ENCODE measurements around the gene CARMIL3.

CARMIL3 gene

DNA sequence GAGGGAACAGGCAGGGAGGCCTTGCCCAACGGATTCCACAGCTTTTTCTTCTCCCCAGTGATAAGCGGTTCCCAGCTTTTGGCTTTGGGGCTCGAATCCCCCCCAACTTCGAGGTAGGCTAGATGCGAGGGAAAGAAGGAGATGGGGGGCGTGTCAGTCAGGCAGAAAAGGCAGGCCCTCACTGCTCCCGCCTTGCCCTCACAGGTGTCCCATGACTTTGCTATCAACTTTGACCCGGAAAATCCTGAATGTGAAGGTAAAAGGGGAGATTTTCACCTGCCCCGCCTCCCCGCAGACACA lies 24.4 kb downstream of the CARMIL3 start:
- FAIRE-seq (no peak), DNase-seq (ENCODE audit: low spot score) (no peak)

- no peak for FAIRE-seq
- no peak for DNase-seq (ENCODE audit: low spot score)
These were observed 25.3 kb downstream of the CARMIL3 start for GRCh38 chr14:24077086-24077485.

GRCh38 chr14:24078146-24078545 lies 26.3 kb downstream of the CARMIL3 start:
- DNase-seq (ENCODE audit: low spot score) (no peak), FAIRE-seq (no peak)

GRCh38 chr14:24079491-24080141 lies 27.8 kb downstream of the CARMIL3 start:
- DNase-seq (ENCODE audit: low spot score): no peak
- no peak for FAIRE-seq

DNA sequence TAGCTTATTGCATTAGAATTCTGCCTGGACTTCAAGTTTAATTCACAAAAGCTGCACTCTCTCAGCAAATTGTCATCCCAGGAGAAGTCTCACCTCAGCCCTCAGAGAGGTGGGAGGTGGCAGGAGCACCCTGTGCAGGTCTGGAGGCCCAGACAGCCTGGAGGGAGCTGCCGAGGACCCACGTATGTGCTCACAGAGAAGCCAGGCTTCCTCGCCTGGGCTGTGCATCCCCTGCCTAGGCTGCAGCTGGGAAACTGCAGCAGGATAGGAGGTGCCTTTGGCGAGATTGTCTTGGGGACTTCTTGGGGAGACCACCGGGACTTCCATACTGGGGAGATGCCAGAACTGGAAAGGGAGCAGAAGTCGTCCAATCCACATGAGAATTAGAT lies 28.3 kb downstream of the CARMIL3 start:
- DNase-seq (ENCODE audit: low spot score) (no peak), FAIRE-seq (no peak)

GRCh38 chr14:24080888-24081738 lies 29.3 kb downstream of the CARMIL3 start:
- FAIRE-seq (no peak), DNase-seq (ENCODE audit: low spot score) (no peak)

GRCh38 chr14:24081739-24082211 lies 30.0 kb downstream of the CARMIL3 start:
- no peak for FAIRE-seq
- DNase-seq (ENCODE audit: low spot score): no peak

DNA sequence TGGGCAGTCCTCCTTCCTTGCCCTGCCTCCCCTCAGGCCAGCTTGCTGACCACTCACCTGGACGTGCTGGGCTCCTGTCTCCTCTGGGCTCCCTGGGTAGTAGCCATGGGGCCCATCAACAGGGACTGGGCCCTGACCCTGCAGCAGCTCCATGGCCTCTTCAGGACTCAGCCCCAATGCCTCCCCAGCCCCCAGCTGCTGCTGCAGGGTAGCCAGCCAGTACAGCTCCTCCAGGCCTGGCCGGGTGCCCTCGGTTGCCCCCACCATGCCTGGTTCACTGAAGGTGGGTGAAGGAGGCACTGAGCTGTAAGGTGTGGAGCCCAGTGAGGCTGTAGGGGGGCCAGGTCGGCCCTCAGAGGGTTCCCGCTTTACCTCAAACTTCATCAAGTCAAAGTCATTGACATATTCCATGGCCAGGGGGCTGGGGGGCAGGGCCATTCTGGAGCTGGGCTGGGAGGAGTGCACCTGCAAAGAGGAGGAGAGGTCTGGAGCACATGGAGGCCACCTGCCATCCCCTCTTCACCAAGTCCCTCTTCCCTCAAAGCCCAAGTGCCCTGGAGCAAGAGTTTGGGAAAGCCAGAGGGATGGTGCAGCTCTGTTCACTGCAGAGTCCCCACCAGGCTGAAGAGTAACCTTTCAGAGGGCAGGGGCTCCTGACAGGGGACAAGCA lies 30.7 kb downstream of the CARMIL3 start:
- FAIRE-seq: no peak
- DNase-seq (ENCODE audit: low spot score): no peak

DNA sequence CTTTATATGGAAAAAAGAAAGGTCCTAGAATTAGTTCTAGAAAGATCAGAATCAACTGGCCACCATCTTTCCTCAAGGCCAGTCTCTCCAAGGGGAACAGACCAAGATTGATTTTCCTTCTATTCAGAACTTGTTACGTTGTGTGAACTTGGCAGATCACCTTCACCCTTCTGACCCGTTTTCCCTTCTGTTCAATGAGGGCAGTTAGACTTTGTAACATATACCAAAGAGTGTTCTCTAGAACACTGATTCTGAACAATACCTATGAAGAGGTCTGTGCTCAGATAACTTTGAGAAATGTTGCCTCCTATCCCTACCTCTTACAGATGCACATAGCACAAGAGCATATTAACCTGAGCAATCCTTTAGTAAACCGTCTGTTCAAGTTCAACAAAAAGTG lies 31.7 kb downstream of the CARMIL3 start:
- FAIRE-seq: no peak
- DNase-seq (ENCODE audit: low spot score): no peak

DNA sequence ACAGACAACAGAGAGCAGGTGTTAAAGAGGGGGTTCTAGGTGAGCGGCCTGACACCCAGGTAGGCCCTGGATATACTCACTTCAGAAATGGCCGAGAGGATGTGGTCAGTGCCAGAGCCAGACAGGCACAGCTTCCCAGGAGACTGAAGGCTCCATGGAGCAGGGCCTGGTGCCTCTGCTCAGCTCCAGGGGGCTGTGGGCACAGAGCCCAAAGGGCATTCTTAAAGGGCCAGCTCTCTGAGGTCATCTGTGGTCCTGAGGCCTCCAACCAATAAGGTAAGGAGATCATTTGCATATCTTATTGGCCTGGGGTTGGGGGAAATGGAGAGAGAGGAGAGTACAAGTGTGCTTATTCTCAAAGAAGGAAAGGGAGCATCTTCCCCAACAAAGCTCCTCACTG lies 32.6 kb downstream of the CARMIL3 start:
- FAIRE-seq: no peak
- DNase-seq (ENCODE audit: low spot score): no peak

- FAIRE-seq: no peak
These were observed 33.4 kb downstream of the CARMIL3 start for GRCh38 chr14:24085215-24085614.

GRCh38 chr14:24086193-24086955 lies 34.6 kb downstream of the CARMIL3 start:
- no peak for FAIRE-seq

More at GRCh38 chr14:24085215-24085614, 33.4 kb downstream of the CARMIL3 start:
- no peak for DNase-seq (ENCODE audit: low spot score)

DNA sequence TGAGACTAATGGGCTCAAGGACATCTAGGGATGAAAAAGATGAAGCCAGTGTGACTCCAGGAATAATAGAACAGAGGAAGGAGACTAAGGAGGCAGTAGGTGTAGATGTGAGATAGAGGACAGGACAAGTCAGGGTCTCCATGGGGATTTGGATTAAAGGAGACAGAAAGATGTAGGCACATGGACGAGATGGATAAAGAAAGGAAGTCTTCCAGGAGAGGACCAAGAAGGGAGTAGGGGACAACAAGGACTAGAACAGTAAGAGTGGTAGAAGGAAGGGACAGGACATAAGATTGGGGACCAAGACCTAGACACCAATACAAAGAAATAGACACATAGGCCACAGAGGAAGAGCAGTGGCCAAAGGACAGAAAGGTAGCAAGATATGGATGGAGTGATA lies 35.2 kb downstream of the CARMIL3 start:
- no peak for DNase-seq (ENCODE audit: low spot score)
- no peak for FAIRE-seq

More at GRCh38 chr14:24086193-24086955, 34.6 kb downstream of the CARMIL3 start:
- no peak for DNase-seq (ENCODE audit: low spot score)

GRCh38 chr14:24088095-24088494 lies 36.3 kb downstream of the CARMIL3 start:
- DNase-seq (ENCODE audit: low spot score) (no peak), FAIRE-seq (no peak)

DNA sequence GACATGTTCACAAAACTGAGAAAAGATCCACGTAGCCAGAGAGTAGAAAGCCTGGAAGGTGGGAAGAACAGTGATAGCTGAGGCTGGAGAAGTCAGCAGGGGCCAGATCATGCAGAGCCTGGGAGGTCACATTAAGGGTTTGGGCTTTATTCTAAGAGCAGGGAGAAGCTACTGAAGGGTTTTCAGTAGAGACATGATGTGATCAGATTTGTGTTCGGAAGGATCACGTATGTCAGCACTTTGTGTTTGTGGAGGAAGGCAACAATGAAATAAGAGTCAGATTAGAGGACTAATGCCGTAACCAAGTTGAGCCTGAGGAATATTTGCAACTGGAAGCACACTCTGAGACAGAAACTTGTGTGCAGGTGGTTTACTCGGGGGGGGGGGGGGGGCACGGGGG lies 38.1 kb downstream of the CARMIL3 start:
- no peak for DNase-seq (ENCODE audit: low spot score)
- no peak for FAIRE-seq

- FAIRE-seq (no peak), DNase-seq (ENCODE audit: low spot score) (no peak)
These were observed 40.3 kb downstream of the CARMIL3 start for GRCh38 chr14:24092110-24092504.

GRCh38 chr14:24092505-24093206 lies 40.8 kb downstream of the CARMIL3 start:
- no peak for FAIRE-seq
- no peak for DNase-seq (ENCODE audit: low spot score)

DNA sequence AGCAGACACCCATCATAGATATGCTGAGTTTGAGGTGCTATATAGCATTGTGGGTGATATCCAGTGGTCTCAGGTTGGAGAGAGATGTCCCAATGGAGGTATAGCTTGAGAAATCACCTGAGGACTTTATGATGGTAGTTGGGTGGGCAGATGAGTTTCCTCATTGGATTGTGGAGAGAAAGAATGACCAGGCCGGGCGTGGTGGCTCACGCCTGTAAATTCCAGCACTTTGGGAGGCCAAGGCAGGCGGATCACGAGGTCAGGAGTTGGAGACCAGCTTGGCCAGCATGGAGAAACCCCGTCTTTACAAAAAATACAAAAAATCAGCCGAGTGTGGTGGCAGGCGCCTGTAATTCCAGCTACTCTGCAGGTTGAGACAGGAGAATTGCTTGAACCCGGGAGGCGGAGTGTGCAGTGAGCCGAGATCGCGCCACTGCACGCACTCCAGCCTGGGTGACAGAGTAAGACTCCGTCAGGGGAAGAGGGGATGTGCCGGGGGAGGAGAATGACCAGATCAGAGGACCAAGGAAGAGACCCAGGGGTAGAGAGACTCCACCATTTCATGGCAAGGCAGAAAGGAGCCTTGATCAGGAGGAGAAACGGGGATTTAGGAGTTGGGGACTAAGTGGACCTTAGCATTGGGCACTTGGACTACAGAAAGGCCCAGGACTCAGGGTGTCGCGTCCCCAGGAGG lies 41.5 kb downstream of the CARMIL3 start:
- FAIRE-seq (no peak), DNase-seq (ENCODE audit: low spot score) (no peak)

GRCh38 chr14:24093901-24094840 lies 42.4 kb downstream of the CARMIL3 start, which contains the start of gene PCK2:
PCK2 (plus strand) TSS chr14:24094311; CDS start chr14:24094406, 95 bp downstream.
- FAIRE-seq (no peak), DNase-seq (ENCODE audit: low spot score) (peak; percentile 58)

Measured in RCC 7860 (cell line).